Measurements from ENCODE around the gene GABRG3. TPM values are rescaled to one million over a fixed set of nuclear protein-coding genes. Genes with fewer than 3 reads are reported as not detected.

GABRG3 gene
- total and polyA plus RNA-seq, 4 experiments from 2014 or later = not detected

Other genes starting within 250 kb of the GABRG3 start
- under 1 TPM; 0.06 to 0.08 TPM for gene GABRB3, start 198.1 kb upstream of the GABRG3 start, total RNA-seq
- gene GABRB3, start 198.1 kb upstream of the GABRG3 start, polyA plus RNA-seq = not detected
- not detected for gene GABRA5, start 104.1 kb upstream of the GABRG3 start, total RNA-seq
- gene GABRA5, start 104.1 kb upstream of the GABRG3 start, polyA plus RNA-seq = not detected

All from CD4-positive, alpha-beta memory T cell (primary cell).